GM18505 (cell line): ENCODE data around the gene TCP1.
"Not testable (repeated sequence)": the region's sequence is repeated elsewhere in the genome, so short reads cannot be mapped to it uniquely, and the experiment has no call there.

Source experiments
- ATAC-seq: cut with Tn5 transposase; IDR thresholded peaks from one replicate; pipeline ENCODE4 v1.9.1; 2021; ENCODE audit not compliant: unreplicated experiment
- POLR2A ChIP-seq: IDR thresholded peaks from 4 replicates; pipeline ENCODE4 v1.6.1; 2011; ENCODE audit warnings: borderline replicate concordance; ENCODE audit not compliant: insufficient read depth, insufficient read length; ENCODE audit errors: extremely low read depth

Gene TCP1

DNA sequence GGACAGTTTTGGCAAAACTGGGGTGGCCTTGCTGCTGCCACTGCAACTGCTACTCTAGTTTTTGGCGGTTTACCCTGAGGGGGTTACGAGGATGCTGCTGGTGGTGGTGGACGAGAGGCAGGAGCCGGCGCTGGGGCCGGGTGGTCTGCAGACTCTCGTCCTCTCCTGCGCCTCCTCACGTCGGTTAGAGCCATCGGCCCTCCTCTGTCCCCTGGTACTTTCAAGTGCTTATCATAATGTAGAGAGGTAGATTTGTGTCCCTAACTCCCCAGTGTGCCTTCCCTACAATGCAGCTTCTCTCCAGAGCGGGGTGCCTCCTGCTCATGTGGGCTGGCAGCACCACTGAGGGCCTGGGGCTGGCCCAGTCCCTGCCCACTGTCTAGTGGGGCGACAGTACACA, 36.6 kb upstream of the TCP1 start:
- TF ChIP-seq POLR2A = no peak
- no peak for ATAC-seq

DNA sequence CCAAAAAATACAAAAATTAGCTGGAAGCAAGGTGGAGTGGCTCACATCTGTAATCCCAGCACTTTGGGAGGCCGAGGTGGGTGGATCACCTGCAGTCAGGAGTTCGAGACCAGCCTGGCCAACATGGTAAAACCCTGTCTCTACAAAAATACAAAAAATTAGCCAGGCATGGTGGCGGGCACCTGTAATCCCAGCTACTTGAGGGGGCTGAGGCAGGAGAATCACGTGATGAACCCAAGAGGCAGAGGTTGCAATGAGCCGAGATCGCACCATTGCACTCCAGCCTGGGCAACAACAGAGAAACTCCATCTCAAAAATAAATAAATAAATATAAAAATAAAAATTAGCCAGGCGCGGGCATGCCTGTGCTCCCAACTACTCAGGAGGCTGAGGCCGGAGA, 35.3 kb upstream of the TCP1 start:
- not testable (repeated sequence) for ATAC-seq

DNA sequence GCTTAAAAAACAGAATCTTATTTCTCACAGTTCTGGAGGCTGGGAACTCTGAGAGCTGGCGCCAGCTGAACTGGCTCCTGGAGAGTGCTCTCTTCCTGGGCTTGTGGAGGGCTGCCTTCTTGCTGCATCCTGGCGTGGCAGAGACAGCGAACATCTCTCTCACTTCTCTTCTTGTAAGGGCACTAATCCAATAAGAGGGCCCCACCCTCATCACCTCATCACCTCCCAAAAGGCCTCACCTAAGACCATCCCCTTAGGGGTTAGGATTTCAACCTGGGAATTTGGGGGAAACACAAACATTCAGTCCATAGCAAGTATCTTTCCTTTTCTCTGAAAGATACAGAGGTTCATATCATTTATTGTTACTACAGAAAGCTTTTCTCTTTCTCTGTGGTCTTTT, 34.6 kb upstream of the TCP1 start:
- no peak for ATAC-seq
- no peak for TF ChIP-seq POLR2A

DNA sequence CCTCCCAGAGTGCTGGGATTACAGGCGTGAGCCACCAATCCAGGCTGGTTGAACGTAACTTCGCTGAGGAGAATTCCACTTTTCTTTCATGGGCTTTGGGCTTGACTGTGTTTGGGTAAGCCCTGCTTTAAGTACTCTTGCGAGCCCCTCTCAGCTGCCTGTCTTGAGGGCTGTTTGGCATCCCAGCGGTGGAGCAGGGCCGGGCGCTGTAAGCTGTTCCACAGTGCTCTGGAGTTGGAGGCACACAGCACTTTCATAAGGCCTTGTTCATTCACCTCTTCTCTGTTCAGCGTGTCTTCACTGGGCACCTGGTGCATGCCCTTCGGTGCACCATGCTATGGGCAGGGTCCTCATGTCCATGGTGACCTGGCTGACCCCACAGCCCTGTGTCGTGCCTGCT, 32.3 kb upstream of the TCP1 start:
- TF ChIP-seq POLR2A = no peak
- ATAC-seq = no peak

DNA sequence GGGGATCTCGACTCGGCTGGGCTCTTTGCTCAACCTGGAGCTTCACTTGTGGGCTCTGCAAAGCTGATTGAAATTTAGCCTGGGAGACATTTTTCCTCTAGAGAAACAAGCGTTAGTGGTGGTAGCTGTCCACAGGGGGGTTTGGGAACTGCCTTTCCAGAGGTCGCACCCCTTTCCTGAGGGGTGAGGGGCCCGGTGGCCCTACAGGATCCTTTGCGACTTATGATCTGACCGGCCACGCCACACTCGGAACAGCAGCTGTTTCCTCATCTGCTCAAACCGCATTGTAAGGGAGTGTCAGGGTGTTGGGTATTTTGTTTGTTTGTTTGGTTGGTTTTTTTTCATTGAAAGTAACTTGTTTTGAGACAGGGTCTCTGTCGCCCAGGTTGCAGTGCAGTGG, 31.7 kb upstream of the TCP1 start:
- TF ChIP-seq POLR2A = no peak
- ATAC-seq = no peak

DNA sequence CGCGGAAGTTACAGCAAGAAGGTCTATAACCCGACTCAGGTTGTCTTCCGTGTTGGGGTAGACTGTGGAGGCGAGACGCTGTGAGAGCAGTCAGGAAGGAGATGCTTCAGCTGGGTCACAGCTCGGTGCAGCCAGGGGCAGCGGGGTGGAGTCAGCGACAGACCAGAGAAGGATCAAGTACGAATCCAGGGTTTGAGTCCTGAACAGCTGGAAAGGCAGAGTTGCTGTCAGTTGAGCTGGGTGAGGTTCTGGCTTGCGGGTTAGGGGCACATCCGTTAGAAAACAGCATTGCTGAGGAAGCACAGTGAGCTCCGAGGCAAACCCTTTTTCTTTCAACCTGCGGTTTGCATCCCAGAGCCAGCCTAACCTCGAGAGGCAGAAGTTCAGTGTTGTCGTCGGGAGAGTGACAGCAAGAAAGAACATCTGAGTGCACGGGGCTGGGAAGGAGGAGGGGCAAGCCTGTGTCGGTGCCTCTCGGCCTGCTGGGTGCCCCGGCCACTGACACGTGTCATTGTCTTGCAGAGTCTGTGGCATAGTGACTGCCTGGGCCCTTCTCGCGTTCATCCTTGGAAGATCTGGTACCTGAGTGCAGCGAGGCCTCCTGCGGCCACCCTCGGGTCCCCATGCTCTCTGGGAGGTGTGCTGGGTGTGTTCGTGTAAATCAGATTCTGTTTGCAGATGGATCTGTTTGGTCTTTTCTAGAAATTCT, 30.7 kb upstream of the TCP1 start:
- no peak for ATAC-seq

DNA sequence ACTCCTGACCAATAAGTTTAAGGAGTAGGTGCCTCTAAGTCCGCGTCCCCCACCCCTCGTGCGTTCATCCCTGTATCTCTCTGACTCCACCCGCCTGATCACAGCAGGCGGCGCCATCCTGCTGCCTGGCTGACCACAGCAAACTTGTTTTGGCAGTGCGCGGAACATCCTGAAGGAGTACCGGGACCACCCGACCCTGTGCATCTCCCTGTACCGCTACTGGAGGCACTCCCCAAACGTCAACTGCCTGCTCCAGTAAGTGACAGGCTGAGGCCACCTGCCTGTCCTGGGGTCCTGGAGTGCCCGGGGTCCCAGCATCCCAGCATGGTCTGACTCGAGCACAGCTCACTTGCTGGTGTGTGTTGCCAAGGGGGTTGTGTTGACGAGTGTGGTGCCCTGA, 29.7 kb upstream of the TCP1 start:
- no peak for TF ChIP-seq POLR2A
- ATAC-seq = no peak

More for the DNA sequence above, 30.7 kb upstream of the TCP1 start:
- TF ChIP-seq POLR2A = no peak

DNA sequence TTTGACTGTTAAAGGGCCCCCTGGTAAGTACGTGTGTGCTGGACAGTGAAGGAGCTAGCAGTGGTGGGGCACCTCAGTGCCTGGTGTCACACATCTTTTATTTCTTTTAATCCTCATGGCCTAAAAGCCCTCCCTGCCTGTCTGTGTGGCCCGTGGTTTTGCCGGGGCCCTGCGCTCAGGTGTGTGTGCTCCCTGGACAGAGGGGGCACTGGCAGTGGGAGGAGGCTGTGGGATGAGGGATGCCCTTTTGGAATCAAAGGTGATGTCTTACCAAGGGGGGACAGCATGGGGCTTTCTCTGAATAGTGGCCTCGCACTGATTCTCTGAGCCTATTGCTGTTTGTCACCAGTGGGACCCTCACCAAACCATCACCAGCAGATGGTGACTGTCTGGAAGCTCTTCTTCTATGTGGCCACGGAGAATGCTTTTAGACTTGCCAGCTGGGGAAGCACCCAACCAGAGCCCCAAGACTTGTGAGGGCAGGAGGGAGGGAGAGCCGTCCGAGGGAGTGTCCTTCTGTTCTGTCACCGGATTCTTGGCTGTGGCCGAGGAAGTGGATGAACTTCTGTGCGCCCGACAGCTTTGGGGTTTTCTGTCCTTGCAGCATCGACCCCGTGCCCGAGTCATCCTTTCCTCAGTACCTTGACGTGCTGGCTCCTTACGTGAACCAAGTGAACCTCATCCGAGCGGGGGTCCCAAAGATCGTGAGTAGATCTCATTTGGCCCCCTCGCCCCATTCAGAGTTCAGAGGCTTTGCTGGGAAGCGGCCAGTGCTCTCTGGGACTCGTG, 28.7 kb upstream of the TCP1 start:
- no peak for TF ChIP-seq POLR2A
- ATAC-seq = no peak

DNA sequence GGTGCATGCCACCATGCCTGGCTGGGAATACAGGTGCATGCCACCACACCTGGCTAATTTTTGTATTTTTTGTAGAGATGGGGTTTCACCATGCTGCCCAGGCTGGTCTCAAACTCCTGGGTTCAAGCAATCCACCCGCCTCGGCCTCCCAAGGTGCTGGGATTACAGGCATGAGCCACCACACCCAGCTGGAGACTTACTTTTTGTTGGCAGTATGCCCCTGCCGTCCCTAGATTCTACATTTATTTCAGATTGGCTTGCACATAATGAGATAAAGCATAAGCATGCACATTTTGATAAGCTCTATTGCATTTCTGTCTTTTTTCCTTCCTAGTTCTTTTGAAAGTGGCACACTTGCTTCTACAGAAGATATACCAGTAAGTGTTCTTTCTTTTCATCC, 27.4 kb upstream of the TCP1 start:
- ATAC-seq = not testable (repeated sequence)

DNA sequence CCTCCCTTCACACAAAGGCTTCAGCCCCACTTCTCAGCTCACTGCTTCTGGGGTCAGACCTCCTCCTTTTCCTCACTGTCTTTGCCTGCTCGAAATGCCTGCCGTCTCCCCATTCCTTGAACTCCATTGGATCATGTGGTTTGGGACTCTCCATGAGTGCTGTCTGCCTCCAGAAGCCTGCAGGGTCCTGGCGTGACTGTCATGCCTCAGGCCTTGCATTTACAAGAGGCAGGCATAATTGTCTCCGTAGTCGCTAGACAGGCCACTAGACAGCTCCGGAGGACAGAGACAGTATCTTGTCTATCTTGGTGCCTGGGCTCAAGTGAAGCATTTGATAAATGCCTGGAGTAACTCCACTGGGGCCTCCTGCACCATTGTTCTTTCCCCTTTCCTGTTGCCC, 26.0 kb upstream of the TCP1 start:
- no peak for ATAC-seq
- no peak for TF ChIP-seq POLR2A

DNA sequence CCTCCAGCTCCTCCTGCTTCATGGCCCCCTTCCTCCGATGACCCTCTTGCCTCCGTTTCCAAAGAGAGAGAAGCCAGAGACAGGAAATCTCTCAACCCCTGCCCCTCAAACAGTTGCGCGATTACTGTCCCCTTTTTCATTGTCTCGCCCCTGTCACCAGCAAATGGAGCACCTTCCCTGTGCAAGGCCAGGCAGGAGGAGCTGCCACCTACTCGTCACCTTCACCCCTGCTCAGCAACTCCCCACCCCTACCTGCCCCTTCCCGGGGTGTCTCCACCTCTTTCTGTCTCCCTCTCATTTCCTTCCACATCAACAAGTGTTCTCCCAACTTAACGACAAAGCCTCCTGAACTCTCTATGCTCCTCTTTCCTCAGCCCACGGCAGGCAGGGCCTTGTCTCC, 24.4 kb upstream of the TCP1 start:
- ATAC-seq = no peak
- no peak for TF ChIP-seq POLR2A

DNA sequence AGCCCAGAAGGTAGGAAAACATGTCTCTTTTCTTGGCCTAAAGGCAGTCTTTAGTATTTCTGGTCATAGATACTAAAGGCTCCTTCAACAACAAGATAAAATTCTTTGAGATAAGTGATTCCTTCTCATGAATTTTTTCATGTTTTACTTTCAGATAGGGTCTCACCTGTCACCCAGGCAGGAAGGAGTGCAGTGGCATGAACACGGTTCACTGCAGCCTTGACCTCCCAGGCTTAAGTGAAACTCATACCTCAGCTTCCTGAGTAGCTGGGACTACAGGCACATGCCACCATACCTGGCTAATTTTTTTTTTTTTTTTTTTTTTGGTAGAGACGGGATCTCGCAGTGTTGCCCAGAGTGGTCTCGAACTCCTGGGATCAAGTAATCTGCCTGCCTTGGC, 19.7 kb upstream of the TCP1 start:
- no peak for TF ChIP-seq POLR2A
- ATAC-seq = peak; percentile 65

DNA sequence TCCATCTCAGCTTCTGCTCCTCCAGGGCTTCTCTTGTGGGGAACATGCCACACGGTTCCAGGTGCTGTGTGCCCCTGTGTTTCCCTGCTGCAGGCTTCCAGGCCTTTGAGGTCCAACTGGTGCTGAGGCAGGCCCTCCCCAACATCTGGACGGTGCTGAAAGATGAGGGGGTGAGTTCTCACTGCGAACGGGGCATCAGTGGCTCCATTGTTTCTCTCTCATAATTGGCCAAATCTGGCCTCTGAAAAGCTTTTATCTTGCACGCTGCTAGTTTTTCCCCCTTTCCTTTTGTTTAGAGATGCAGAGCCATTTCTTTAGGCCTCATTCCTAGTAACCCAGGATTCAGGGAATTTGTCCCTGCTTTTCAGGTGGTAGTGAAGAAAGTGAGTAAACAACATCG, 19.2 kb upstream of the TCP1 start:
- no peak for TF ChIP-seq POLR2A
- ATAC-seq = no peak

DNA sequence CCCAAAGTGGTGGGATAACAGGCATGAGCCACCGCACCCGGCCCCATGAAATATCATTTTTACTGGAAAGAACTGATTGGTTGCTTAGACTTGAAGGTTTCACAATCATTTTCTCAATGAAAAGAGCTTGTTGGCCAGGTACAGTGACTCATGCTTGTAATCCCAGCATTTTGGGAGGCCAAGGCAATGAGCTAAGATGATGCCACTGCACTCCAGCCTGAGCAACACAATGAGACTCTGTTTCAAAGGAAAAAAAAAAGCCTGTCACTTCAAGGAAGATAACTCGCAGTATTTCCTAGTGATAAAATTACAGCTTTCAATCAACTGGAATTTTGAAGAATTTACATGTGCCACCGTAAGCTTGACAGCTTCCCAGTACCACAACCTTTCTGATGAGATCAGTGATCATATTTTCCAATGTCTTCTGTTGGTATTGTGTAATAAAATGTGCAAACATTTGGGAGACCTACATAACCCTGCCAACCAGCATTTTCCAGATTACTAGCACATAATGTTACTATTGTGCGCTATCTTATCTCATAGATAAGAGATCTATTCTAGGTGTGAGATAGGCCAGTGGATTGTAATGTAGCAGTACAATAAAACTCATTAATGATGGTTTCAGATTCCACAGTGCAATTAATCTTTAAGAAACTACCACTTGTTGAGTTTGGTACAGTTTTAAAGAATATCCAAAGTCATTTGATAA, 17.9 kb upstream of the TCP1 start:
- ATAC-seq = no peak

More for the DNA sequence above, 17.9 kb upstream of the TCP1 start:
- TF ChIP-seq POLR2A = no peak
